ENCODE data around the gene CLIP3.

- TF ChIP-seq, protein P1, sequence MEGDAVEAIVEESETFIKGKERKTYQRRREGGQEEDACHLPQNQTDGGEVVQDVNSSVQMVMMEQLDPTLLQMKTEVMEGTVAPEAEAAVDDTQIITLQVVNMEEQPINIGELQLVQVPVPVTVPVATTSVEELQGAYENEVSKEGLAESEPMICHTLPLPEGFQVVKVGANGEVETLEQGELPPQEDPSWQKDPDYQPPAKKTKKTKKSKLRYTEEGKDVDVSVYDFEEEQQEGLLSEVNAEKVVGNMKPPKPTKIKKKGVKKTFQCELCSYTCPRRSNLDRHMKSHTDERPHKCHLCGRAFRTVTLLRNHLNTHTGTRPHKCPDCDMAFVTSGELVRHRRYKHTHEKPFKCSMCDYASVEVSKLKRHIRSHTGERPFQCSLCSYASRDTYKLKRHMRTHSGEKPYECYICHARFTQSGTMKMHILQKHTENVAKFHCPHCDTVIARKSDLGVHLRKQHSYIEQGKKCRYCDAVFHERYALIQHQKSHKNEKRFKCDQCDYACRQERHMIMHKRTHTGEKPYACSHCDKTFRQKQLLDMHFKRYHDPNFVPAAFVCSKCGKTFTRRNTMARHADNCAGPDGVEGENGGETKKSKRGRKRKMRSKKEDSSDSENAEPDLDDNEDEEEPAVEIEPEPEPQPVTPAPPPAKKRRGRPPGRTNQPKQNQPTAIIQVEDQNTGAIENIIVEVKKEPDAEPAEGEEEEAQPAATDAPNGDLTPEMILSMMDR (IDR thresholded peaks at IDR 0.05; ENCODE audit: low read depth, low read length), result no peak
- no peak for TF ChIP-seq EZH2phosphoT487 (IDR thresholded peaks at IDR 0.05; ENCODE audit: low read depth)
Observed at GRCh38 chr19:36023432-36023831, 9.2 kb downstream of the CLIP3 start.

Measured in OCI-LY3 (cell line).